ENCODE measurements around the gene TRIM71. TPM values are rescaled to one million over a fixed set of nuclear protein-coding genes. Genes with fewer than 3 reads are reported as not detected.

Gene TRIM71
- total and polyA plus RNA-seq, 2 donors (not counting 1 experiment from before 2014, with no cell fraction given) = not detected

- CTCF ChIA-PET = interaction anchor here (1.3 kb wide), 1 partner anchor 11 kb away, joined by 4 read pairs; no protein-coding TSS in a partner anchor
- no peak overlapping the region for H3K27ac ChIP-seq (ENCODE audit: low read length in 2 of 2)
- H3K27me3 ChIP-seq (replicated peaks in 1 of 4; ENCODE audit: control extremely low read depth in 1 of 4, control insufficient read depth in 3 of 4, insufficient read depth in 4 of 4, low read length in 3 of 4) = no peaks in the 10 kb centered on the region
- ATAC-seq (ENCODE audit: low read depth) (no peak), DNase-seq (no peak)
- POLR2A ChIA-PET = no interaction called here
- WGBS (ENCODE audit: insufficient coverage) = no CpG with 5 or more reads among the region's 2 CpGs
- H3K9me3 Mint-ChIP-seq (ENCODE audit: insufficient read depth) = no peaks in the 10 kb centered on the region
- no peak overlapping the region for H2AFZ ChIP-seq (ENCODE audit: insufficient read depth, low read depth, low read length, poor library complexity, severe bottlenecking)
- no peak overlapping the region for H3K9ac ChIP-seq (ENCODE audit: low read length)
- no peaks in the 10 kb centered on the region for H3K36me3 ChIP-seq (replicated peaks in 1 of 2; ENCODE audit: control extremely low read depth in 1 of 2, control insufficient read depth in 1 of 2, extremely low read depth in 1 of 2, insufficient read depth in 2 of 2, low read length in 1 of 2)
- H3K9me3 ChIP-seq (ENCODE audit: control extremely low read depth in 1 of 3, control insufficient read depth in 2 of 3, insufficient read depth in 1 of 3, low read length in 2 of 3) = peaks cover 0 to 7% (median 0%) of the 10 kb centered on the region in 3 donors
- TF ChIP-seq, protein P1, sequence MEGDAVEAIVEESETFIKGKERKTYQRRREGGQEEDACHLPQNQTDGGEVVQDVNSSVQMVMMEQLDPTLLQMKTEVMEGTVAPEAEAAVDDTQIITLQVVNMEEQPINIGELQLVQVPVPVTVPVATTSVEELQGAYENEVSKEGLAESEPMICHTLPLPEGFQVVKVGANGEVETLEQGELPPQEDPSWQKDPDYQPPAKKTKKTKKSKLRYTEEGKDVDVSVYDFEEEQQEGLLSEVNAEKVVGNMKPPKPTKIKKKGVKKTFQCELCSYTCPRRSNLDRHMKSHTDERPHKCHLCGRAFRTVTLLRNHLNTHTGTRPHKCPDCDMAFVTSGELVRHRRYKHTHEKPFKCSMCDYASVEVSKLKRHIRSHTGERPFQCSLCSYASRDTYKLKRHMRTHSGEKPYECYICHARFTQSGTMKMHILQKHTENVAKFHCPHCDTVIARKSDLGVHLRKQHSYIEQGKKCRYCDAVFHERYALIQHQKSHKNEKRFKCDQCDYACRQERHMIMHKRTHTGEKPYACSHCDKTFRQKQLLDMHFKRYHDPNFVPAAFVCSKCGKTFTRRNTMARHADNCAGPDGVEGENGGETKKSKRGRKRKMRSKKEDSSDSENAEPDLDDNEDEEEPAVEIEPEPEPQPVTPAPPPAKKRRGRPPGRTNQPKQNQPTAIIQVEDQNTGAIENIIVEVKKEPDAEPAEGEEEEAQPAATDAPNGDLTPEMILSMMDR (IDR thresholded peaks at IDR 0.05) = no peak
- no peak for TF ChIP-seq EZH2 (IDR thresholded peaks at IDR 0.05; ENCODE audit: borderline replicate concordance, insufficient read depth, low read depth, low read length, poor library complexity, severe bottlenecking)
- no peak overlapping the region for H3K4me3 ChIP-seq (ENCODE audit: control extremely low read depth in 1 of 5, extremely low read depth in 1 of 5, insufficient read depth in 1 of 5, low read depth in 2 of 5, low read length in 4 of 5)
- H3K4me1 ChIP-seq (ENCODE audit: control insufficient read depth in 2 of 2, insufficient read depth in 2 of 2, low read length in 2 of 2) = no peaks in the 10 kb centered on the region
- H4K20me1 ChIP-seq (ENCODE audit: control insufficient read depth, insufficient read depth, low read length, poor library complexity, severe bottlenecking) = no peaks in the 10 kb centered on the region
- no peaks in the 10 kb centered on the region for H3K4me1 Mint-ChIP-seq
- no peaks in the 10 kb centered on the region for H3K79me2 ChIP-seq (ENCODE audit: control insufficient read depth, insufficient read depth, low read length)
- H3K4me3 Mint-ChIP-seq = no peak overlapping the region
- H3K27me3 Mint-ChIP-seq = no peaks in the 10 kb centered on the region
- H3K4me2 ChIP-seq (replicated peaks; ENCODE audit: low read depth, low read length, poor library complexity, severe bottlenecking) = no peak overlapping the region
- intact Hi-C loops (cut with micrococcal nuclease) = no loop called here
- no peak overlapping the region for H3K27ac Mint-ChIP-seq
These were observed 93.2 kb downstream of the TRIM71 start for GRCh38 chr3:32910954-32911353.

- peaks cover 0 to 18% (median 5%) of the 10 kb centered on the region in 3 donors for H3K9me3 ChIP-seq (ENCODE audit: control extremely low read depth in 1 of 3, control insufficient read depth in 2 of 3, insufficient read depth in 1 of 3, low read length in 2 of 3)
- no peak overlapping the region for H3K4me3 ChIP-seq (ENCODE audit: control extremely low read depth in 1 of 5, extremely low read depth in 1 of 5, insufficient read depth in 1 of 5, low read depth in 2 of 5, low read length in 4 of 5)
- ATAC-seq (ENCODE audit: low read depth) (no peak), DNase-seq (no peak)
- H3K36me3 ChIP-seq (replicated peaks in 1 of 2; ENCODE audit: control extremely low read depth in 1 of 2, control insufficient read depth in 1 of 2, extremely low read depth in 1 of 2, insufficient read depth in 2 of 2, low read length in 1 of 2) = no peaks in the 10 kb centered on the region
- intact Hi-C loops (cut with micrococcal nuclease) = no loop called here
- H3K9ac ChIP-seq (ENCODE audit: low read length) = no peak overlapping the region
- TF ChIP-seq, protein P1 (IDR thresholded peaks at IDR 0.05) = no peak
- no peak for TF ChIP-seq EZH2 (IDR thresholded peaks at IDR 0.05; ENCODE audit: borderline replicate concordance, insufficient read depth, low read depth, low read length, poor library complexity, severe bottlenecking)
- H3K9me3 Mint-ChIP-seq (ENCODE audit: insufficient read depth) = no peaks in the 10 kb centered on the region
- H2AFZ ChIP-seq (ENCODE audit: insufficient read depth, low read depth, low read length, poor library complexity, severe bottlenecking) = no peak overlapping the region
- no peak overlapping the region for H3K27ac Mint-ChIP-seq
- no peaks in the 10 kb centered on the region for H3K27me3 Mint-ChIP-seq
- H3K27me3 ChIP-seq (replicated peaks in 1 of 4; ENCODE audit: control extremely low read depth in 1 of 4, control insufficient read depth in 3 of 4, insufficient read depth in 4 of 4, low read length in 3 of 4) = no peaks in the 10 kb centered on the region
- 80% methylated on average over 1 of the region's 1 CpG for WGBS (ENCODE audit: insufficient coverage)
- no peak overlapping the region for H3K4me3 Mint-ChIP-seq
- H3K4me1 ChIP-seq (ENCODE audit: control insufficient read depth in 2 of 2, insufficient read depth in 2 of 2, low read length in 2 of 2) = no peaks in the 10 kb centered on the region
- no peaks in the 10 kb centered on the region for H4K20me1 ChIP-seq (ENCODE audit: control insufficient read depth, insufficient read depth, low read length, poor library complexity, severe bottlenecking)
- ChIA-PET POLR2A (no interaction called here), CTCF (no interaction called here)
- H3K4me2 ChIP-seq (replicated peaks; ENCODE audit: low read depth, low read length, poor library complexity, severe bottlenecking) = no peak overlapping the region
- no peaks in the 10 kb centered on the region for H3K4me1 Mint-ChIP-seq
- H3K79me2 ChIP-seq (ENCODE audit: control insufficient read depth, insufficient read depth, low read length) = no peaks in the 10 kb centered on the region
- H3K27ac ChIP-seq (ENCODE audit: low read length in 2 of 2) = no peak overlapping the region
These were observed 94.2 kb downstream of the TRIM71 start for GRCh38 chr3:32912046-32912445.
